HepG2 (cell line): ENCODE results near the gene LYSMD1. TPM values are rescaled to one million over a fixed set of nuclear protein-coding genes. Genes with fewer than 3 reads are reported as not detected.

ENCODE experiments used
- ATAC-seq: fragments of 200-7000 bp; cut with Tn5 transposase; 3 replicates; pipeline ENCODE4 v1.9.1; 2020; ENCODE audit warnings: mild to moderate bottlenecking, moderate library complexity
- BruUV-seq: library from RNA; stranded (reverse); fragments of 400-500 nt; replicated peaks from 2 replicates; lab custom pipeline; 2021; lab: Mats Ljungman, UMichigan
- CTCF ChIA-PET: fragments of 300-600 bp; formaldehyde crosslinking; extraction: SDS; loops from one replicate; lab custom pipeline; 2021; ENCODE audit warnings: low total read pairs, inconsistent platforms, low intra/inter-chr PET ratio; lab: Yijun Ruan, JAX
- POLR2A ChIA-PET: fragments of 350-600 bp; sonication (Branson Sonifier 250); formaldehyde crosslinking; loops from one replicate; lab custom pipeline; 2020; ENCODE audit warnings: antibody characterized with exemption, inconsistent platforms; lab: Yijun Ruan, JAX
- DNase-seq: peaks from one replicate; pipeline ENCODE4 v3.0.0-alpha.2; 2015; ENCODE audit warnings: low spot score
- FAIRE-seq: peaks from 3 replicates; lab custom pipeline; 2011; peaks lifted over from hg19 to GRCh38; lab: Jason Lieb, UNC
- H2AFZ ChIP-seq: one replicate; pipeline ENCODE4 v1.6.1; 2011; ENCODE audit warnings: low read length, inconsistent platforms
- H3K27ac ChIP-seq: fragments of 300-600 bp; 3 replicates; pipeline ENCODE4 v1.8.0; 2011; ENCODE audit warnings: mixed run types, mild to moderate bottlenecking, mixed read lengths, low read length, inconsistent platforms; ENCODE audit not compliant: insufficient read depth; ENCODE audit errors: extremely low read length
- H3K27me3 ChIP-seq, 2 experiments: fragments of 200-600 bp in 1 of 2; 2 replicates in 1 of 2; 3 replicates in 1 of 2; pipeline versions ENCODE4 v1.6.0 to v1.8.0; 2011; ENCODE audit warnings: low read length in 2 of 2, mild to moderate bottlenecking in 2 of 2, moderate library complexity in 2 of 2, inconsistent platforms in 1 of 2; ENCODE audit not compliant: insufficient read depth in 2 of 2, control insufficient read depth in 1 of 2
- H3K36me3 ChIP-seq, 2 experiments: fragments of 200-600 bp in 1 of 2; replicated peaks in 1 of 2; 2 replicates in 1 of 2; 3 replicates in 1 of 2; pipeline versions ENCODE4 v1.5.1 to v1.8.0; 2011; ENCODE audit warnings: low read length in 2 of 2, inconsistent platforms in 1 of 2; ENCODE audit not compliant: insufficient read depth in 2 of 2, control insufficient read depth in 1 of 2
- H3K4me1 ChIP-seq: 2 replicates; pipeline ENCODE4 v1.5.1; 2012; ENCODE audit warnings: low read length, inconsistent platforms; ENCODE audit not compliant: insufficient read depth
- H3K4me2 ChIP-seq: 2 replicates; pipeline ENCODE4 v1.6.0; 2011; ENCODE audit warnings: low read depth, low read length, inconsistent platforms
- H3K4me3 ChIP-seq, 3 experiments: fragments of 200-600 bp in 1 of 3; sonication (generic), shearing (Covaris generic) in 1 of 3; replicated peaks in 1 of 3; 2 replicates each; pipeline ENCODE4 v1.5.1; 2011 to 2016; ENCODE audit warnings: low read length in 3 of 3, inconsistent platforms in 2 of 3, low read depth in 2 of 3, mild to moderate bottlenecking in 2 of 3, control low read depth in 1 of 3, mixed read lengths in 1 of 3; ENCODE audit not compliant: insufficient read depth in 1 of 3
- H3K79me2 ChIP-seq: one replicate; pipeline ENCODE4 v1.6.1; 2011; ENCODE audit warnings: low read length, inconsistent platforms; ENCODE audit not compliant: insufficient read depth
- H3K9ac ChIP-seq: 2 replicates; pipeline ENCODE4 v1.6.0; 2011; ENCODE audit warnings: mild to moderate bottlenecking, low read depth, low read length, inconsistent platforms; ENCODE audit not compliant: insufficient read depth
- H3K9me3 ChIP-seq: 2 replicates; pipeline ENCODE4 v1.5.1; 2012; ENCODE audit warnings: mild to moderate bottlenecking, low read length
- H4K20me1 ChIP-seq: 2 replicates; pipeline ENCODE4 v1.6.0; 2011; ENCODE audit warnings: inconsistent platforms, mild to moderate bottlenecking, low read length, moderate library complexity; ENCODE audit not compliant: insufficient read depth
- ATAD3A ChIP-seq: sonication (generic); formaldehyde crosslinking; IDR thresholded peaks from 2 replicates; pipeline ENCODE4 v1.4.0; 2020; ENCODE audit warnings: missing genetic modification reagents
- FOXJ3 ChIP-seq: sonication (generic); formaldehyde crosslinking; IDR thresholded peaks from 2 replicates; pipeline ENCODE4 v1.4.0; 2020; ENCODE audit warnings: missing genetic modification reagents, mild to moderate bottlenecking, borderline replicate concordance
- NFYB ChIP-seq: sonication (generic); formaldehyde crosslinking; IDR thresholded peaks from 2 replicates; pipeline ENCODE4 v1.4.0; 2020; ENCODE audit warnings: missing genetic modification reagents
- SCMH1 ChIP-seq: sonication (generic); formaldehyde crosslinking; IDR thresholded peaks from 2 replicates; pipeline ENCODE4 v1.9.0; 2021; ENCODE audit warnings: missing genetic modification reagents, mild to moderate bottlenecking, borderline replicate concordance
- ZNF232 ChIP-seq: sonication (generic); formaldehyde crosslinking; IDR thresholded peaks from 2 replicates; pipeline ENCODE4 v1.4.0; 2020; ENCODE audit warnings: missing genetic modification reagents, borderline replicate concordance
- ZNF263 ChIP-seq: sonication (generic); formaldehyde crosslinking; IDR thresholded peaks from 2 replicates; pipeline ENCODE4 v1.4.0; 2020; ENCODE audit warnings: missing genetic modification reagents
- ZNF558 ChIP-seq: sonication (generic); formaldehyde crosslinking; IDR thresholded peaks from 2 replicates; pipeline ENCODE4 v1.9.0; 2022; ENCODE audit warnings: mild to moderate bottlenecking, missing genetic modification reagents, borderline replicate concordance
- ZNF616 ChIP-seq: sonication (generic); formaldehyde crosslinking; IDR thresholded peaks from 2 replicates; pipeline ENCODE4 v1.5.0; 2020; ENCODE audit warnings: low read depth, mild to moderate bottlenecking, missing genetic modification reagents
- ZNF678 ChIP-seq: sonication (generic); formaldehyde crosslinking; IDR thresholded peaks from 2 replicates; pipeline ENCODE4 v1.4.0; 2020; ENCODE audit warnings: mild to moderate bottlenecking, missing genetic modification reagents
- WGBS: methylation state at CpG from one replicate; pipeline ENCODE4 v1.1.6; 2017; ENCODE audit warnings: low lambda C conversion rate; 5-methylcytosine and 5-hydroxymethylcytosine counted together
- in situ Hi-C: cut with HindIII; loops from 2 replicates; pipeline ENCODE4 v1.10.0; 2017; ENCODE audit warnings: low pct_unique_long_range_greater_than_20kb; ENCODE audit not compliant: extremely low pct_ligation_motif_present
- intact Hi-C: fragments of 100-400 bp; cut with micrococcal nuclease; formaldehyde crosslinking; loops from one replicate; pipeline ENCODE4 v1.10.0; 2022; ENCODE audit not compliant: unreplicated experiment
- polyA plus RNA-seq, 8 experiments: library from polyadenylated mRNA; depleted of rRNA in 3 of 8; stranded (reverse) in 7 of 8; unstranded in 1 of 8; fragments of >200 nt; fragmentation: Illumina TruSeq in 4 of 8; extraction: Trizol in 4 of 8; gene quantifications; 2 replicates each; pipeline versions ENCODE4 v1.2.1 to v1.2.3, GENCODE V29; 2011 to 2016; ENCODE audit warnings: low read depth in 4 of 8, missing spikeins in 1 of 8, mixed read lengths in 1 of 8; ENCODE audit not compliant: insufficient read depth in 1 of 8
- total RNA-seq, 5 experiments: library from RNA; depleted of rRNA; stranded (reverse); fragments of >200 nt; fragmentation: Illumina TruSeq; extraction: Trizol; gene quantifications; 2 replicates each; pipeline ENCODE4 v1.2.3, GENCODE V29; 2016; ENCODE audit warnings: low read depth in 1 of 5
- TF ChIP-seq, protein P1 (sequence below): sonication (generic); formaldehyde crosslinking; IDR thresholded peaks from 2 replicates; pipeline ENCODE4 v1.8.0; 2022; ENCODE audit warnings: mild to moderate bottlenecking, missing genetic modification reagents; ENCODE audit not compliant: insufficient replicate concordance

Gene LYSMD1
- total and polyA plus RNA-seq, 2 of the 13 experiments (the other 11 are each of a cell fraction or from before 2014, with no cell fraction given): 3.8 to 4.8 TPM

DNA sequence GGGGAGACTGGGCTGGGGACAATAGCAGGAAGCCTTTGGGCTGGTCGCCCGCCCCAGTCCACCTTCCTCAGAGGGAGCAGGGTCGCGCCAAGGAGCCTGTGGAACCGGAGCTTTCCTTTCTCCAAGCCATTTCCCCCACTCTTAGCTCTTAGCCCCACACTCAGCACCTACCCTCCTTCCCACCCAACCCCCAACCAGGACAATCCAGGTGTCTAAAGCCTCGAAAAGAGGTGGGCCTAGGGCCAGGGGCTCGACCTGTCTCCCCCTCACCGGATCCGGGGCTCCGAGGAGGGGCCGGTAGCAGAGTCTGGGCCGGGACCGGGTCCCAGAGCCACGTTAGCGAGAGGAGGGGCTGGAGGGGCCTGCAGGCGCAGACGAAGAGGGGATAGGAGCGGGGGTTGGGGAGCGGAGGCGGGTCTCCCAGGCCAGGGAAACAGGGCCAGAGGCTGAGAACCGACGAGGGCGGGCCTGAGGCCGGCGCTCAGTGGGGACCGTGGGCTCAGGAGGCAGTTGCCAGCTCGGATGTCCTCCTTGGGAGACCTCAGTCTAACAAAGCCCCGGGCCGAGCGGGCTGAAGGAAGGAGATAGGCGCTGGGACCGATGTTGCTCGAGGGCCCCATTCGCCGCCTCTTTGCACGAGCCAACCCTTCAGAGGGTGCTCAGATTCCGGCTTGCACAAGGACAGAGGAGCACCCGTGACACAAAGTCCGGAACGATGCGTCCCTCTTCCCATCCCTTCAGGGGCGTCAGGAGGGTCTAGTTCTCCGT lies 20.2 kb downstream of the LYSMD1 start:
- in situ Hi-C loops: no loop called here
- H4K20me1 ChIP-seq: no peaks in the 10 kb centered on the region
- TF ChIP-seq ZNF263 (CRISPR knock-in tag) (0 out of 2 replicates have a peak, but pooled peaks have one; percentile 38), ATAD3A (CRISPR knock-in tag) (no peak), ZNF232 (peak; percentile 30; the same call in 1 of the 2 replicates), ZNF558 (CRISPR knock-in tag) (no peak), ZNF616 (CRISPR knock-in tag) (no peak)
- TF ChIP-seq, all 625 proteins: peak for 2
- no peaks in the 10 kb centered on the region for H3K36me3 ChIP-seq
- H3K4me1 ChIP-seq: peaks cover 33% of the 10 kb centered on the region
- H3K9ac ChIP-seq: peak overlapping the region; percentile 63; the same call in 1 of the 2 replicates
- peak overlapping the region; percentile 73 to 77 (median 77); a peak in 4 of 6 replicates for H3K4me3 ChIP-seq
- WGBS: 88% methylated on average over 26 of the region's 43 CpGs
- TSS peak; percentile 30 for BruUV-seq
- FAIRE-seq (no peak), ATAC-seq (no peak), DNase-seq (no peak)
- no peak overlapping the region for H3K27ac ChIP-seq
- H3K79me2 ChIP-seq: no peaks in the 10 kb centered on the region
- no peaks in the 10 kb centered on the region for H3K27me3 ChIP-seq
- intact Hi-C loops: loop anchor here (1.0 to 5.0 kb wide), 2 partner anchors 121 to 133 kb away; no protein-coding TSS in a partner anchor
- ChIA-PET POLR2A (no interaction called here), CTCF (no interaction called here)
- no peak overlapping the region for H2AFZ ChIP-seq
- peak overlapping the region; percentile 81 for H3K4me2 ChIP-seq
- H3K9me3 ChIP-seq: no peaks in the 10 kb centered on the region

DNA sequence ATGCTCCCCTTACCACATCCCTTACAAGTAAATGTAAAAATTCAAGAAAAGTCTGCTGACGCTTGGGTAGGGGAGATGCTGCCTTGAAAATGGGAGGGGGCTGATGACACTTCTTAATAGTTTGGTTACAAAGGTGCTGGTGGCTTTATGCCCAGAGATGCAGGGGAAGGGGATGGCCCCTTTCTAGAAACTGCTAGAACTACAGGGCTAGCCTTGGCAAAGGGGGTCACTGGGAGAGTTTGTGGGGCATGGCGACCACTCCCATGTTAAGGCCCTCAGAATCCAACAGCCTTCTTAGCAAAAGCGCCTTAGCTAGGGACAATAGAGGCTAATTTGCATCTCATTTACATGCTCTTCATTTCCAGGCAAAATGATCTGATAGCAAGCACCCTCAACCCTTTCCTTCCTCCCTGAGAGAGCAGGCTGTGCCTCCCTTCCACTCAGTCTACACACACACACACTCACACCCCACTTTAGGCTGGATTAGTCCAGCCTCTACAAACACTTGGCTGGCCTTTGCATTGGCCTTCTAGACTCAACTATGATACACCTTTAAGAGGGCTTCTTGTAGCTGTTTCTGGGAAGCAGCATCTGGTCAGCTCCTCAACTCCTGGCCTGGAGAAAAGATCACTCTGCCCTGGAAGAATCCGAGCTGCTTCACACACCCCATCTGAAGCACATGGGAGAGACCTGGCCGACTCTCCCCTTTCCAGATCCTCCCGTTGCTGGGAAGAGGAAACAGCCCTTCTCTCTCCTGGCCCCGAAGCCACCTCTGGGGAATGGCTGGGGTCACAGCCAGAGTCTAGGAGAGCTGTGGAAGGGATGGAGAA lies 21.0 kb downstream of the LYSMD1 start:
- TF ChIP-seq ZNF678 (CRISPR knock-in tag) (no peak), NFYB (CRISPR knock-in tag) (no peak), FOXJ3 (CRISPR knock-in tag) (no peak), SCMH1 (CRISPR knock-in tag) (no peak)
- TF ChIP-seq, protein P1, sequence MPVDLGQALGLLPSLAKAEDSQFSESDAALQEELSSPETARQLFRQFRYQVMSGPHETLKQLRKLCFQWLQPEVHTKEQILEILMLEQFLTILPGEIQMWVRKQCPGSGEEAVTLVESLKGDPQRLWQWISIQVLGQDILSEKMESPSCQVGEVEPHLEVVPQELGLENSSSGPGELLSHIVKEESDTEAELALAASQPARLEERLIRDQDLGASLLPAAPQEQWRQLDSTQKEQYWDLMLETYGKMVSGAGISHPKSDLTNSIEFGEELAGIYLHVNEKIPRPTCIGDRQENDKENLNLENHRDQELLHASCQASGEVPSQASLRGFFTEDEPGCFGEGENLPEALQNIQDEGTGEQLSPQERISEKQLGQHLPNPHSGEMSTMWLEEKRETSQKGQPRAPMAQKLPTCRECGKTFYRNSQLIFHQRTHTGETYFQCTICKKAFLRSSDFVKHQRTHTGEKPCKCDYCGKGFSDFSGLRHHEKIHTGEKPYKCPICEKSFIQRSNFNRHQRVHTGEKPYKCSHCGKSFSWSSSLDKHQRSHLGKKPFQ (CRISPR knock-in tag): no peak
- H3K4me2 ChIP-seq: 0 out of 2 replicates have a peak overlapping the region, but pooled peaks have one; percentile 0
- no peaks in the 10 kb centered on the region for H3K27me3 ChIP-seq
- H3K4me1 ChIP-seq: peaks cover 33% of the 10 kb centered on the region
- FAIRE-seq (no peak), DNase-seq (no peak), ATAC-seq (no peak)
- POLR2A ChIA-PET: no interaction called here
- 100% methylated on average over 3 of the region's 7 CpGs for WGBS
- H3K27ac ChIP-seq: no peak overlapping the region
- H3K36me3 ChIP-seq: no peaks in the 10 kb centered on the region
- in situ Hi-C loops (no loop called here), intact Hi-C loops (loop anchor here (5.0 kb wide), 1 partner anchor 132 kb away; no protein-coding TSS in a partner anchor)
- no peak overlapping the region; a peak in 1 of 6 replicates for H3K4me3 ChIP-seq
- no peaks in the 10 kb centered on the region for H3K79me2 ChIP-seq
- no peaks in the 10 kb centered on the region for H3K9me3 ChIP-seq
- CTCF ChIA-PET: no interaction called here
- no TSS peak for BruUV-seq
- no peaks in the 10 kb centered on the region for H4K20me1 ChIP-seq
- H3K9ac ChIP-seq: no peak overlapping the region
- H2AFZ ChIP-seq: no peak overlapping the region
